Fibroblast of skin of right quadriceps (primary cell): ENCODE measurements around the gene CMTM6.
"Not testable (repeated sequence)": the region's sequence is repeated elsewhere in the genome, so short reads cannot be mapped to it uniquely, and the experiment has no call there.

Experiments
- DNase-seq: peaks from one replicate; pipeline ENCODE4 v3.0.0-alpha.2; 2013

CMTM6 gene, protein sequence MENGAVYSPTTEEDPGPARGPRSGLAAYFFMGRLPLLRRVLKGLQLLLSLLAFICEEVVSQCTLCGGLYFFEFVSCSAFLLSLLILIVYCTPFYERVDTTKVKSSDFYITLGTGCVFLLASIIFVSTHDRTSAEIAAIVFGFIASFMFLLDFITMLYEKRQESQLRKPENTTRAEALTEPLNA

GRCh38 chr3:32502118-32502945 is at the start of gene CMTM6:
CMTM6 (minus strand) TSS chr3:32502852; CDS start chr3:32502745, 107 bp downstream.
- peak; percentile 74 for DNase-seq

- DNase-seq, result no peak
Measured at GRCh38 chr3:32552013-32552412, 49.4 kb upstream of the CMTM6 start.

DNA sequence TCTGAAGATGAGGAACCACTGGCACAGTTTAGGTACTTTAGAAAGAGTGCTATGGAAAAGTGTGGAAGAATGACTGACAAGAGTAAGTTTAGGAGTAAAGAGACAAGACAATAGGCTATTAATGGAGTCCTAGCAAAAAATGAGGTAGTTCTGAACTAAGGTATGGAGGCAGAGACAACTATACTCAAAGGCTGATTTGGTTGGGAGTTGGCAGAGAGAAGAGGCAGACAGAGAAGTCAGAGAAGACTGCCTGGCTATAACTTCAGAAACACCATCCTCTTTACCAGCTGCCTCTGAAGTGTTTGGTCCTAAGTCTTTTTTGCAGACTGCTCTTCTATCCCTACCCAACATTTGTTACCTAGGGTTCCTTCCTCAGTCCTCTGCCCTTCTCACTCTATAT is 48.8 kb upstream of the CMTM6 start:
- DNase-seq, result no peak

DNA sequence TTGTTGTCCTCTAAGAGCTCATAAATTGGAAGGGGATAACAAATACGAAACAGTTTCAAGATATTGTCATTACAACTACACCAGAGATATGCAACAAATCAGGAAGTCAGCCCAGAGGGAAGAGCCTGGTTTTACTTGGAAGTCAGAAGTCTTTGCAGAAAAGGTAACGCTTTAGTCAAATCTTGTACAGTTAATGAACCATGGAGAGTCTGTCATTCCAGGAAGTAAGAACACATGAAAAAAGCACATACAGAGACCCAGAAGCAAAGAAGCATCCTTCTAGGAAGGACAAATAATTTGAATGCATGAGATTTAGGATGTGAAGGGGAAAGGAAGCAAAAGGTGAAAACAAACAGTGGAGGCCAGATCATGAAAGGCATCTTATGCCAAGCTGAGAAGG is 48.4 kb upstream of the CMTM6 start:
- no peak for DNase-seq

GRCh38 chr3:32545305-32545704 is 42.7 kb upstream of the CMTM6 start:
- no peak for DNase-seq

- peak; percentile 10 for DNase-seq
Measured at GRCh38 chr3:32544894-32545293, 42.2 kb upstream of the CMTM6 start.

DNA sequence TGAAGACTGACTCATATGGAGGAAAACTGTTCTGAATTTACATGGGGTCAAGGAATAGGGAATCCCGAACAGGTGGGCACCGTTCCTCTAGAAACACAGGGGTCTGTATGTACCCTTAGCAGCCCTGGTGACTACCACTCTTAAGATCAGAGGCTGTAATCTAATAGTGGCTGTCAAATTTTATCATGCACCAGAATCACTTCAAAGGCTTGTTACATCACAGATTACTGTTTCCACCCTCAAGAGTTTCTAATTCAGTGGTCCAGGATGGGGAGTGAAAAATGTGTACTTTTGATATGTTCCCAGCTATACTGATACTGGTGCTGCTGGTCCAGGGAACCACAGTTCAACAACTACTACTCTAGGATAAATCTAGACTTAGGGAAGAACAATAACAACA is 40.2 kb upstream of the CMTM6 start:
- no peak for DNase-seq

DNA sequence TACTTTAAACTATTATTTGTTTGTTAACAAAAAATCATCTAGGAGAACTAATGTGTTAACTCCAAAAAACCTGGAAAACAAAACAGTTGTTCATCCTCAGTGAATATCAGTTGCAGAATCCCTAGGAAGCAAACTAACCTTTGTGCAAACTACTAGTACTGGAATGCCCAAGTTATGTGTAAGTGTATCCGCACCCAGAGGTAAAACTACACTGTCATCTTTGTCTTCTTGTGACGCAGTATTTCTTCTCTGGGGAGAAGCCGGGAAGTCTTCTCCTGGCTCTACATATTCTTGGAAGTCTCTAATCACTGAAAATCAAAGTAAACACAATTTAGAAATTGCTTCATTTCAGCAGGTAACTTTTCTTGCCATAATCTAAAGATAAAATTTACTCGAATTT is 38.2 kb upstream of the CMTM6 start:
- DNase-seq, result no peak

DNA sequence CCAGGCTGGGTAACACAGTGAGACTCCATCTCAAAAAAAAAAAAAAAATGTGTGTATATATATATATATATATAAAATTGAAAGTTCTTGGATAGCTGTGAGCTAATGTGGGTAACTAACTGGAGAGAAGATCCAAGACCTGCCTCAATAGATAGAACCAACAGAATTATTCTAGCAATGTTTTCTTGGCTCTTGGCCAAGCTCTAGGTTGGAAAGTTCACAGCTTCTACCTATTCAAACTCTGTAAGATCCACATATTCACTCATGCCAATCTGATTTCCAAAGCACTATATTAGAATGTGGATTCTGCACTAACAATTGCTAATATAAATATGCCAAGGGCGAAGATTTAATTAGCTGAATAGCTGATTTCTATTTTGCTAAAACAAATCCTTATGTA is 29.8 kb upstream of the CMTM6 start:
- DNase-seq, result no peak

GRCh38 chr3:32531010-32531647 is 28.5 kb upstream of the CMTM6 start:
- DNase-seq, result no peak

GRCh38 chr3:32525720-32526119 is 23.1 kb upstream of the CMTM6 start:
- no peak for DNase-seq

GRCh38 chr3:32522682-32523081 is 20.0 kb upstream of the CMTM6 start:
- DNase-seq, result no peak

- not testable (repeated sequence) for DNase-seq
Measured at GRCh38 chr3:32518921-32519320, 16.3 kb upstream of the CMTM6 start.

GRCh38 chr3:32516751-32517150 is 14.1 kb upstream of the CMTM6 start:
- DNase-seq, result not testable (repeated sequence)

GRCh38 chr3:32511005-32511404 is 8.4 kb upstream of the CMTM6 start:
- DNase-seq, result no peak

DNA sequence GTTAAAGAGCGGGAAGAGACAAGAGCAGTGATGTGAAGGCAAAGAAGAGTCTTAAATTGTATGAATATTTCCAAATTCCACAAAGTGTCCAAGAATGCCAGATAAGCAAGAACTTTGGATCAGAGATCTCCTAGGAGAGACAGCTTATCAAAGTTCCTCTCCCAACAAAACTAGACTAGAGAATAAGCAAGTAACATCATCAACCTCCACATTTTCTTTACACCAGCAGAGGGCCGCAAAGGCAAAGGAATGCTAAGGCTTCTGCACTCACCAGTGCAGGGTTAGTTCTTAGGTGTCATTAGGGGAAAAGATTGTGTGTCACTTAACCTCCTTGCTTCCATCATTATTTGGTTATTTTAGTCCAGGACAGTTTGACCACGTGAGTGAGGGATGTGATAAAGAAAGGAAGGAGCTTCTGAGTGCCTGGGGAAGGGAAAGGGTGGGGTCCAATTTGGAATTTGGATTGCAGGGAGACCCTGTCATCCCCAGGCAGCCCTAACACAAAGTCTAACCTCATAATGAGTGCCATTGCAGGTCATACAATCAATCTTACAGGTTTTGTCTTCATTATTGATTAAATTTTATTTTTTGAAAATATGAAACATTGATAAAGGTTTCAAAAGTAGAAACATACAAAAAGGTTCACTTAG is 7.5 kb upstream of the CMTM6 start:
- peak; percentile 62 for DNase-seq

DNA sequence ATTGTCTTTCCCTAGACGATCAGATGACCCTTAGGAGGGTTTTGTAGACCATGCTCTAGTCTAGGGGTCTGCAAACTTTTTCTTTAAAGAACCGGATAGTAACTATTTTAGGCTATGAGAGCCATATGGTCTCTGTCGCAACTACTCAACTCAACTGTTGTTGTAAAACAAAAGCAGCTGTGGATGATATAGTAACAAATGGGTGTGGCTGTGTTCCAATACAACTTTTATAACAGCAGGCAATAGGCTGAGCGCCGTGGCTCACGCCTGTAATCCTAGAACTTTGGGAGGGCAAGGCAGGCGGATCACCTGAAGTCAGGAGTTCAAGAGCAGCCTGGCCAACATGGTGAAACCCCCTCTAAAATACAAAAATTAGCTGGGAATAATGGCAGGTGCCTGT is 6.1 kb upstream of the CMTM6 start:
- DNase-seq, result peak; percentile 40

- no peak for DNase-seq
Measured at GRCh38 chr3:32506466-32506865, 3.8 kb upstream of the CMTM6 start.

GRCh38 chr3:32502946-32503286 is 264 bp upstream of the CMTM6 start:
- DNase-seq, result no peak

DNA sequence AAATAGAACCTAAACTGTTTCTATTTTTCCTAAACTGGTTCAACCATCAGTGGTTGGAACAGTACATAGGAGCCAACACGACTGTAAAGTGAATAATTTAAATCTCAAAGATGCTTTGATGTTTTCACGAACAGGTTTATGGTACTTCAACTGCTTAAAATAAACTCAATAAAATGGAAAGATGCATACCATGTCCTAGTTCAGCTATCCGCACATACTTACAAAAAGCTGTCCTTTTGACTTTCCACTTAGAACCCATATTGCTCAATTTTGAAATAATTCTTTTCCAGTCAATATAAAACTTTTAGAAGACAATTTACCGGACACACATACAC is 902 bp downstream of the CMTM6 start:
- no peak for DNase-seq

- no peak for DNase-seq
Measured at GRCh38 chr3:32500880-32501782, 1.5 kb downstream of the CMTM6 start.

- no peak for DNase-seq
Measured at GRCh38 chr3:32500231-32500630, 2.4 kb downstream of the CMTM6 start.

- DNase-seq, result no peak
Measured at GRCh38 chr3:32499585-32499984, 3.1 kb downstream of the CMTM6 start.
